HL-60 (cell line): Measurements from ENCODE around the gene RNF26.
A peak's percentile ranks its signal among the peaks of the same experiment; 100 is the strongest.

ENCODE experiments used
- DNase-seq, 2 experiments: peaks; one replicate each; pipeline ENCODE4 v3.0.0-alpha.2; 2010 to 2020; ENCODE audit warnings: low read depth in 1 of 2, low spot score in 1 of 2
- H3K27ac ChIP-seq: fragments of 250-450 bp; sonication (Bioruptor Pico); replicated peaks from 2 replicates; pipeline ENCODE4 v1.5.1; 2020; ENCODE audit warnings: mild to moderate bottlenecking, moderate library complexity
- H3K27me3 ChIP-seq: fragments of 250-450 bp; sonication (Bioruptor Pico); 2 replicates; pipeline ENCODE4 v1.5.1; 2021; ENCODE audit warnings: mild to moderate bottlenecking, moderate library complexity; ENCODE audit not compliant: insufficient read depth, poor library complexity, severe bottlenecking
- H3K4me3 ChIP-seq: replicated peaks from 2 replicates; pipeline ENCODE4 v1.5.1; 2011; ENCODE audit warnings: mild to moderate bottlenecking, control low read depth, low read length; ENCODE audit not compliant: insufficient read depth
- CTCF ChIP-seq: IDR thresholded peaks from one replicate; pipeline ENCODE4 v1.5.1; 2011; ENCODE audit warnings: low read length, control low read depth, inconsistent platforms; ENCODE audit not compliant: insufficient read depth
- GABPA ChIP-seq: IDR thresholded peaks from 2 replicates; pipeline ENCODE4 v1.6.1; 2012; ENCODE audit warnings: low read depth
- POLR2AphosphoS5 ChIP-seq: IDR thresholded peaks from 2 replicates; pipeline ENCODE4 v1.6.1; 2012; ENCODE audit warnings: low read depth
- SPI1 ChIP-seq: IDR thresholded peaks from 2 replicates; pipeline ENCODE4 v1.6.1; 2012; ENCODE audit warnings: low read depth, mild to moderate bottlenecking, borderline replicate concordance
- TF ChIP-seq, protein P1 (sequence below): IDR thresholded peaks from 2 replicates; pipeline ENCODE4 v1.6.1; 2012; ENCODE audit warnings: low read depth; ENCODE audit not compliant: insufficient replicate concordance

The RNF26 gene

GRCh38 chr11:119361056-119361787 is 26.9 kb downstream of the RNF26 start:
- Histone ChIP-seq H3K27me3 (peaks cover 12% of the 10 kb centered on the region), H3K27ac (no peak overlapping the region; the same call in 1 of the 2 replicates), H3K4me3 (no peak overlapping the region)
- TF ChIP-seq GABPA (no peak), CTCF (no peak), SPI1 (no peak), POLR2AphosphoS5 (no peak)
- TF ChIP-seq, protein P1, sequence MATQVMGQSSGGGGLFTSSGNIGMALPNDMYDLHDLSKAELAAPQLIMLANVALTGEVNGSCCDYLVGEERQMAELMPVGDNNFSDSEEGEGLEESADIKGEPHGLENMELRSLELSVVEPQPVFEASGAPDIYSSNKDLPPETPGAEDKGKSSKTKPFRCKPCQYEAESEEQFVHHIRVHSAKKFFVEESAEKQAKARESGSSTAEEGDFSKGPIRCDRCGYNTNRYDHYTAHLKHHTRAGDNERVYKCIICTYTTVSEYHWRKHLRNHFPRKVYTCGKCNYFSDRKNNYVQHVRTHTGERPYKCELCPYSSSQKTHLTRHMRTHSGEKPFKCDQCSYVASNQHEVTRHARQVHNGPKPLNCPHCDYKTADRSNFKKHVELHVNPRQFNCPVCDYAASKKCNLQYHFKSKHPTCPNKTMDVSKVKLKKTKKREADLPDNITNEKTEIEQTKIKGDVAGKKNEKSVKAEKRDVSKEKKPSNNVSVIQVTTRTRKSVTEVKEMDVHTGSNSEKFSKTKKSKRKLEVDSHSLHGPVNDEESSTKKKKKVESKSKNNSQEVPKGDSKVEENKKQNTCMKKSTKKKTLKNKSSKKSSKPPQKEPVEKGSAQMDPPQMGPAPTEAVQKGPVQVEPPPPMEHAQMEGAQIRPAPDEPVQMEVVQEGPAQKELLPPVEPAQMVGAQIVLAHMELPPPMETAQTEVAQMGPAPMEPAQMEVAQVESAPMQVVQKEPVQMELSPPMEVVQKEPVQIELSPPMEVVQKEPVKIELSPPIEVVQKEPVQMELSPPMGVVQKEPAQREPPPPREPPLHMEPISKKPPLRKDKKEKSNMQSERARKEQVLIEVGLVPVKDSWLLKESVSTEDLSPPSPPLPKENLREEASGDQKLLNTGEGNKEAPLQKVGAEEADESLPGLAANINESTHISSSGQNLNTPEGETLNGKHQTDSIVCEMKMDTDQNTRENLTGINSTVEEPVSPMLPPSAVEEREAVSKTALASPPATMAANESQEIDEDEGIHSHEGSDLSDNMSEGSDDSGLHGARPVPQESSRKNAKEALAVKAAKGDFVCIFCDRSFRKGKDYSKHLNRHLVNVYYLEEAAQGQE: no peak
- DNase-seq: peak; percentile 27 to 62

DNA sequence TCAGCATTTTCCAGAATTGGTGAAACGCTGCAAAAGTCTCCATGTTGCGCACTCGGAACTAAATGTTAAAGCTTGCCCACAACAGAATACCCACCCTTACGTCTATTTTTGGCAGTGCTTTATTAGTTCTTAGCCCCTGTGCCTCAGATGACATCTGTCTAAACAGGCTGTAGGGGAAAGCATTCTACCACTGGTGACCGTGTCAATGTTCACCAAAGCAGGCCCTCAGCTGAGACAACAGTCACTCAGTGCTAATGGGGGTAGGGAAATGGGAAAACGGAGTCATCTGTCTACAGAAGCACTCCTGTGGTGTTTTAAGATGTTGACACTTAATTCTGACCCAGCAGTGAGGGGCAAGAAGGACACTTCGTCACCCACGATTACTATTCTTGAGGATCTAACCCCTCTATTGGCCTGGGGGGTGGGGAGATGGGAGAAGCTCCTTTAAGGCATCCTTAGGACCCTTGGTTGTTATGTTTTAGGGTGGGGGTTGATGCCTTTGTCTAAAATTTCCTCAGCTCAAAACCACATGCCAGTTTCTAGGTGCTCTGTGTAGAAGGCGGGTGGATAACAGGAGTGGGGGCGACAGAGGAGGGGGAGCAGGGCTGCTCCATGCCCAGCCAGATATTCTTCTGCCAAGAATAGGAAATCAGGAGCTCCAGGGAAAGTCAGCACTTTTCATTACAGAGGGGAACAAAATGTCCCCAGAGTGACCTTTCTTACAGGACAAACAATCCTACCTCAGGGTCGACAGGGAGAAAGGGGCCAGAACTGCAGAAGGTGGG is 27.8 kb downstream of the RNF26 start:
- no peak for DNase-seq
- H3K27ac ChIP-seq: no peak overlapping the region
- no peak overlapping the region for H3K4me3 ChIP-seq
- TF ChIP-seq, protein P1: no peak
- peaks cover 12% of the 10 kb centered on the region for H3K27me3 ChIP-seq

GRCh38 chr11:119362741-119363080 is 28.4 kb downstream of the RNF26 start:
- no peak overlapping the region for H3K27ac ChIP-seq
- peaks cover 12% of the 10 kb centered on the region for H3K27me3 ChIP-seq
- TF ChIP-seq, protein P1: no peak
- TF ChIP-seq SPI1 (no peak), CTCF (no peak), GABPA (no peak), POLR2AphosphoS5 (no peak)
- H3K4me3 ChIP-seq: no peak overlapping the region
- no peak for DNase-seq
